ENCODE measurements around the gene PRX. TPM values are rescaled to one million over a fixed set of nuclear protein-coding genes. Genes with fewer than 3 reads are reported as not detected.
A peak's percentile ranks its signal among the peaks of the same experiment; 100 is the strongest.

PRX gene
- total and polyA plus RNA-seq, 9 of the 15 experiments (the other 6 are each of a cell fraction or from before 2014, with no cell fraction given): 0.65 to 3.5 (median 1.7) TPM; not detected in 2

- TF ChIP-seq ZFP36 (IDR thresholded peaks at IDR 0.05; ENCODE audit: low read depth, low read length, partially characterized antibody) (peak; percentile 89), RBM14 (IDR thresholded peaks at IDR 0.05; ENCODE audit: borderline replicate concordance, insufficient read depth, low read depth, low read length) (no peak), CBX1 (IDR thresholded peaks at IDR 0.05; ENCODE audit: low read depth) (no peak), ZNF134 (CRISPR knock-in tag; conservative IDR thresholded peaks at IDR 0.05) (no peak), KDM1A (IDR thresholded peaks at IDR 0.05) (peak in 1 of 2 experiments; percentile 80; a peak in 2 of 4 replicates), ZNF133 (CRISPR knock-in tag; IDR thresholded peaks at IDR 0.05) (no peak), MAX (CRISPR knock-in tag; IDR thresholded peaks at IDR 0.05) (0 out of 2 replicates have a peak, but pooled peaks have one; percentile 19), IFI16 (CRISPR knock-in tag; IDR thresholded peaks at IDR 0.05) (no peak)
- DNase-seq (ENCODE audit: extremely low read depth in 1 of 4, low spot score in 3 of 4) (no peak), ATAC-seq (no peak), FAIRE-seq (no peak)
- Histone ChIP-seq H3K27me3 (ENCODE audit: control insufficient read depth in 2 of 2, insufficient read depth in 2 of 2, low read length in 2 of 2) (no peaks in the 10 kb centered on the region), H3K4me3 (no peak overlapping the region), H3K9me3 (replicated peaks; ENCODE audit: control insufficient read depth, insufficient read depth, low read depth, low read length) (no peaks in the 10 kb centered on the region), H3K9ac (ENCODE audit: insufficient read depth in 1 of 2, low read depth in 2 of 2, low read length in 2 of 2) (peak overlapping the region in 1 of 2 experiments; percentile 68; a peak in 2 of 4 replicates), H3K9me1 (ENCODE audit: control insufficient read depth, insufficient read depth, low read length) (no peaks in the 10 kb centered on the region), H3K36me3 (ENCODE audit: control insufficient read depth, insufficient read depth, low read length) (no peaks in the 10 kb centered on the region; the same call in 2 of the 3 replicates), H3K79me2 (ENCODE audit: control insufficient read depth, insufficient read depth, low read length) (peaks cover 4% of the 10 kb centered on the region; the same call in 1 of the 3 replicates), H3K4me2 (ENCODE audit: insufficient read depth, low read length) (no peak overlapping the region), H3K4me1 (replicated peaks in 1 of 2; ENCODE audit: control insufficient read depth in 2 of 2, insufficient read depth in 2 of 2, low read length in 2 of 2) (peaks cover 0 to 6% of the 10 kb centered on the region in 2 experiments; a peak in 2 of 5 replicates), H4K20me1 (replicated peaks; ENCODE audit: control insufficient read depth, insufficient read depth, low read length) (peaks cover 7% of the 10 kb centered on the region; the same call in 1 of the 2 replicates), H2AFZ (ENCODE audit: low read depth, low read length) (no peak overlapping the region), H3K27ac (ENCODE audit: extremely low read depth, low read depth, low read length) (no peak overlapping the region)
- 43% methylated on average over 9 of the region's 9 CpGs for WGBS (ENCODE audit: insufficient coverage, low coverage, missing lambda C conversion rate)
- in situ Hi-C loops (cut with MboI) (no loop called here), intact Hi-C loops (cut with micrococcal nuclease) (no loop called here)
- CTCF ChIA-PET (ENCODE audit: low intra/inter-chr PET ratio): no interaction called here
- POLR2A ChIA-PET: interaction anchor here (0.6 kb wide), 1 partner anchor 8 kb away, joined by 3 read pairs; no protein-coding TSS in a partner anchor
- BruUV-seq (replicated peaks): no TSS peak
Observed at GRCh38 chr19:40355975-40356680, 57.0 kb downstream of the PRX start.
